GM18508 (cell line): ENCODE data around the gene GRM1.

Experiments used
- ATAC-seq: cut with Tn5 transposase; IDR thresholded peaks from one replicate; pipeline ENCODE4 v1.9.1; 2021; ENCODE audit warnings: moderate number of reproducible peaks; ENCODE audit not compliant: insufficient read depth, unreplicated experiment

Gene GRM1

DNA sequence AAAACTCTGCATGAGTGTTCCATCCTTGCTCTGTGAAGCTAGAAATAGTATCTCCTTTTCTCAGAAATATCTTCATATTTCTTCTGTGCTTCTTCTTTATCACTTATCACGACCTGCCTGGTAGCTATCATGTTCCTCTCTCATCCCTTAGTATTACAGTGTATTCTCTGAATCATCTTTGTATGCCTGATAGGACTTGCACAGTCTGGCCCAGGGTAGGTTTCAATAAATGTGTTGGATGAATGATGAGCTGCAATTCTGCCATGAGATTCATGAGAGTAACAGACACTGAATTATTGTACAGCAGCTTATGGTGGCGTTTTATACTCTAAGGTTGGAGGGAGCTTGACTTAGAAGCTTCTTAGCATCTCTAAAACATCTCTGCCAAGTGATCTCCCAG is 66.6 kb downstream of the GRM1 start:
- no peak for ATAC-seq

DNA sequence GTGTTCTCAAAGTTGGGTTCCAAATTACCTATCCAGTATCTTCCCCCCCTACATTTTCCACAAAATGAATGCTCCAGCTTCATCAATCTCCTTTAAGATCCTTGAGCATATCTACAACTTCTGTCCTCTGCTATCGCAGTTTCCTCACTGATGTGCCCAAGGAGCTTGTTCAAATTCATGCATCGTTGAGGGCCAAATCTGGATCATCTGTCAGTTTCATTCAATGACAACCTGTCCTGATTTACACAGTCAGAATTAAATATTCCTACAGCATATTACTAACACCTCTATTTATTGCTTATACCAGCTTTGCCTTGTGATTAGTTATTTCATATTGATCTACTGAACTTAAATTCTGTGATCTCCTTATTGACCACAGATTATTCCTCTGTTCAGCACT is 68.7 kb downstream of the GRM1 start:
- ATAC-seq = no peak

DNA sequence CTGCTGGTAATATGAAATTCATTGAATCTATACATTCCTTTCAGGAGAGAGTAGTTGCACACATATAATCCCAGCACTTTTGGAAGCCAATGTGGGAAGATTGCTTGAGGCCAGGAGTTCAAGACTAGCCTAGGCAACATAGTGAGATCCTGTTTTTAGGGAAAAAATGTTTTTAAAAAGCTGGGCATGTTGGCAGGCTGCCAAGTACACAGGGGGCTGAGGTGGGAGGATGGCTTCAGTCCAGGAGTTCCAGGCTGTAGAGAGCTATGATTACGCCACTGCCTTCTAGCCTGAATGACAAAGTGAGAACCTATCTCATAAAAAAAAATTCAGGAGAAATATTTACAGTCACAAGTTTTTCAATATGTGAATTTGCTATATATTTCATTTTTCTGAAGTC is 71.9 kb downstream of the GRM1 start:
- ATAC-seq = no peak

DNA sequence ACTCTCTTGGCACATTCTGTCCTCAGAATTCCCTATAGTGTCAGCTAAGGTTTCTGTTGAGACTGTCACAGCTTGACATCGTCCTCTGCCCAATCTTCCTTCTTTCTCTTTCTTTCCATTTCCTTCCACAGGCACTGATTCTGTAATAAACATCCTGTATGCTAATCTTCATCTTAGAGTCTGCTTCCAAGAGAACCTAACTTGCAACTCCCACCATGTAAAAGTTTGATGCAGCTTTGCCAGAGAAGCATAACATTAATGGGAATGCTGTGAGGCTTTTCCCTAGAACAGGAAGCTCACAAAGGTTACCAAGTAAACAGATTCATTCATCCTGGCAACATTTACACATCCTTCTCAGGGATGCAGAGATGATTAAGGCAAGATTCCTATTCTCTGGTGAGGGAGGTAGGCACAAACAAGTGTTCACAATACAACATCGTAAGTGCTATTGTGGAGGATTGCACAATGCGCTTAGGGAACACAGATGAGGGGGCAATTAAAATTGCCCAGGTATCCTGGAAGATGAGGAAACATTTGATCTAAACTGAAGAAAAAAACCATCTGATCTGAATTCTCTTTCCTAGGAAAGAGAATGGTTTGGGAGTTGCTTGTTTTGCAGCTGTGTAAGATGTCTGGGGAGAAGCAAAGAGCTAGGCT is 74.7 kb downstream of the GRM1 start:
- ATAC-seq = no peak

DNA sequence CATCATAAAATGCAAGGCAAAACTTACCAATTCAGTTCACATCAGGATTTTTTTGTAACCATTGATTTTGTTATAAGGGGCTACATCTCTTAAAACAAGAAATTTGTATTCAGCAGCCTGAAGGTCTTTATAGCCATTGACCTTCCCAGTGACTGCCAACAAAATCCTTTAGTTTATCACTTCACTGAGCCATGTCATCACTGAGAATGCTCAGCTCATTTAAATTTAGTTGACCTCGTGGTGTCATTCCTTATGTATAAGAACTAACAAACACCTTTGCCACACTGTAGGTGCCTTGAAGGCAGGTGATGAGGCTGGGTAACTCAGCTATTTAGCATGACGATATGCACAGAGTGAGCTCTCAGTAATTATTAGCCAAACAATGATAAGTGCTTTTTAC is 77.7 kb downstream of the GRM1 start:
- no peak for ATAC-seq

DNA sequence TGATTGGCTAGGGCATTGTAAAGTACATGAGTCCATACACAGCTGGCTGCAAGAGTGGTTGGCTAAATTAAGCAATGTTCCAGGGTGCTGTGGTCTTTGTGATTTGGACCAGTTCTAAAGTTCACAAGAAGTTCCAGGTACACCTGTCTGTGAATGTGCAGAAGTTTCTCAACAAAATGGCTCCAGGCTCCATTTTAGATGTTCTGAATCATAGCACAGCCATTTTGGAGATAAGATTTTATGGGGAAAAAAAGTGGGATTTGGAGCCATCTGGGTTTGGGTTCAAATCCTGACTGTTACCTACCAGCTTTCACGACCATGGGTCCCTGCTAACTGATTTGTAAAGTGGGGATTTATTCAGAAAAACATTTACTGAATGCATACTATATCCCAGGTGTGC is 82.1 kb downstream of the GRM1 start:
- no peak for ATAC-seq

DNA sequence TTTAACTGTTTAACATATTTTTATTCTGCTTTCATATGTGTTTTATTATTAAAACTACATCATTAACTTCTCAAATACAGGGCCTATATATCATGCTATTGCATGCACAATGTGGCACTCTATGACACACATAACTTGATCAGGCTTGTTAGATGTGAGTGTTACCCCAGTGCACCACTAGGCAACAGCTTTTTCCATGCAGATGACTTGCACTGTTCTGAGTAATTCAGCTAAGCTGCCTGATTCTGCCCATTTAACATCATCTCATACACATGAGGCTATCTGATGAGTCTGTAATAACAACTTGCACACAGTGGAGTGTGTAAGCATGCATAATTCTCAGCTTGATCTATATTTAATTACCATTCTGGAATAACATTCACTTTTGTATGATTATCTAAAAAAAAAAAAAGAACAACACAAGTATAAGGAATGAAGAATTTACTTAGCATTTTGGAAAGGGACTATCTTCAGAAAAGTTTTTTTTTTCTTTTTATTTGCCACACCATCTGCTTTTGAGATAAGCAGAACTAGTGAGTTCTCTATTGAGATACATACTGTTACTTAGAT is 83.1 kb downstream of the GRM1 start:
- no peak for ATAC-seq

DNA sequence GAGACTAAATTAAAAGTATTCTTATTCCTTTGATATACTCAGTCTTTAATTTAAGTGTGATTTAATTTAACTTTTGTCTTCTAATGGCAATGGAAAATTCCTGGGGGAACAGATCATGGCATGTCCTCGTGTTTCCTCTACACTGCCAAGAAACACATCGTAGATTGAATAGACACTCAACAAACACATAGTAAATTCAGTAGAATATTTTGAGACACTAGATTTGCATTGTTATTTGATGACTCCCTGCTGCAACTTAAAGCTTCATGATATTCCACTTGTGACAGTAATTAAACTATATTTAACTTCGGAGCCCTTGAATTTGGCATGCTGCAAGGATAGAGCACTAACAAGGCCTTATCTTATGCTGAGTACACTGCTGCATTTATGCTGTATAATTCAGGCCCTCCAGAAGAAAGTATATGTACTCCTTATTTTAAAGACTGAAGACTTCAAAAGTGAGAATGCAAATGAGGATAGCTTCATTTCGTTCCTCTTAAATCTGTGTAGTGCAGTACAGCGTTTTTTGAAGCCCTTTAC is 84.3 kb downstream of the GRM1 start:
- ATAC-seq = no peak

DNA sequence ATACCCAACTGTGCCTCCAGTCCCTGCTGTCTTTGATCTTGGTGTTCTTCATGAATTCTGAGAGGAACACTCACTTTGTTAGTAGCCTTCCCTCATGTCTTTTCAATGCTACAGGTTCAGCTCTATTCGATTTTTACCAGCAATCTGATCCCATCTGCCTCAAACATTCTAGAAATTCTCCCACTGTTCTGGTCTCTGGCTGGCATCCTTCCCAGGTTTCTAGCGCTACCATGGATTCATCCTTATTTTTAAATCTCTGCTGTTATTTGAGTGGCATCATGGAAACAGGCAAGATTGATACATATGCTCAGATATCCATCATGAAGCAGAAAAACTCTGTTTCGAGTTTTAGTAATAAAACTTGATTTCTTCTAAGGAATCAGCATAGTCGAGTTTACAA is 94.8 kb downstream of the GRM1 start:
- ATAC-seq = no peak

DNA sequence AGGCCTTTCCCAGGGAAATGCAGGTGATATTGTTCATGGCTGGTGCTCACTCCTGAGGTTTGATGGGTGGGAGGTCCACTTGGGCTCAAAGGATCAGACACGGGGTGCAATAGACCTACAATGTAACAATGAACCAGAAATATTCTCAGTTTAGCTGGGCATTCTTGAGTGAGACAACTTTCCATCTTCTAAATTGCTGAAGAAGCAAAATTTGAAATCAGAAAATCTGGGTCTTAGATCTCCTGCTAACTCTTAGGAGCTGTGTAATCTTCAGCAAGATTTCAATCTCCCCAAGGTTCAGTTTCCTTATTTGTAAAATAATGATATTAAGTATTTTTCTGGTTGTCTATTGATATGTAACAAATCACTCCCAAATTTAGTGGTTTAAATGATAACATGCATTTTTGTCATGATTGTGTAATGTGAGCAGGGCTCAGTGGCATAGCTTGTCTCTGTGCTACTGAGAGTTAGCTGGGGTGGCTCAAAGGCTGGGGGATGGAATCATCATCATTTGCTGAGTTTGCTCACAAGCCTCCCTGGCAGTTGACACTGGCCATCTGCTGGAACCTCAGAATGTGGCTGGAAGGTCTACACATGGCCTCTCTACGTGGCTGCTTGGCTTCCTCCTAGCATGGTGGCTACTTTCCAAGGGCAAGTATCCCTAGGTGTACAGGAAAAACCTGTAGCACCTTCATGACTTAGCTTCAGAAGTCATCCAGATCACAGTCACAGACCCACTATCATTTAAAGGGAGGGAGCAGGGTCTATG is 98.8 kb downstream of the GRM1 start:
- ATAC-seq = no peak

DNA sequence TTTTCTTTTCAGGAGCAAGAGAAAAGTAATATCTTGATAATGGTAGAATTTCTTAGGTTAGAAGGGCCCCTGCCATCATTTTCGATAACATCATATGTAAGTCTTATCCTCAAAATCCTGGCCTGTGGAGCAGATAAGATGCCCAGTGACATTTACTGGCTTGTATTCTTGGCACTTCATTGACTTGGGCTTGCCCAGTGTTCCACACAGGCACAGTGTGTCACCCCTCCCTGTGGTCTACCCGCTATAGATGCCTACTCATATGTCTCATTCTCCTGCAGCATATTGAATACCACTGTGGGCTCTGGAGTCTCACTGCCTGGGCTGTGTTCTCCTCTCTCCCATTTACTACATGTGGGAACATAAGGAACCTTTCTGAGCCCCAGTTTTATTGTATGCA is 105.0 kb downstream of the GRM1 start:
- no peak for ATAC-seq

DNA sequence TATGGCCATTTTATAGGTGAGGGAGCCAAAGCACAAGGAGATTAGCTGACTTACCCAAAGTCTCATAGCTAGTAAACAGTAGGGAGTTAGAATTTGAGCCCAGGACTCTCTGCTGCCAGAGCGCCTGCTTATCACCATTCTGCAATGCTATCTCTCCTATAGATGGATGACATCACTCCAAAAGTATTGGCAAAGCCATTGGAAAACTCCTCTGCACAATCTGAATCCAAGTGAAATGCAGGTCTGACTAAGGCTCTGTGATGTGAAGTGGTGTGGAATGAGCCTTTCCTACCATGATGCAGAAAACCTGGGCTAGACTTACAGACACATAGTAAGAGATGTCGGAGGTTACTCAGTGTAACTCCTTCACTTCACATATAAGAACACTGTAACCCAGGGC is 106.3 kb downstream of the GRM1 start:
- ATAC-seq = no peak

DNA sequence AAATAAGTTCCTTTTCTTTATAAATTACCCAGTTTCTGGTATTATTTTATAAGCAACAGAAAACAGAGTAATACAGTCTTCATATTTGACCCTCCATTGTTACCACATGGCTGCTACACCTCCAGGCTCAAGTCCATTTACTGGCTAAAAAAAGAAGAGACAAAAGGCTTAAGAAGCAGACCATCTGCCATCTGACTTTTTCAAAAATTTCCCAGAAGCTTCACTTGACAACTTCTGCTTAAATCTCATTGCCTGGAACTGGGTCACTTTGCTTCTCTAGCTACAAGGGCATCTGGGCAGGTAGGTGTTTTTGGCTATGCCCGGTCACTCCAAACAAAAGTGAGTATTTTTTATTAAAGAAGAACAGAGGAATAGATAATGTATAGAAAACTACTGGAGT is 118.0 kb downstream of the GRM1 start:
- ATAC-seq = no peak

DNA sequence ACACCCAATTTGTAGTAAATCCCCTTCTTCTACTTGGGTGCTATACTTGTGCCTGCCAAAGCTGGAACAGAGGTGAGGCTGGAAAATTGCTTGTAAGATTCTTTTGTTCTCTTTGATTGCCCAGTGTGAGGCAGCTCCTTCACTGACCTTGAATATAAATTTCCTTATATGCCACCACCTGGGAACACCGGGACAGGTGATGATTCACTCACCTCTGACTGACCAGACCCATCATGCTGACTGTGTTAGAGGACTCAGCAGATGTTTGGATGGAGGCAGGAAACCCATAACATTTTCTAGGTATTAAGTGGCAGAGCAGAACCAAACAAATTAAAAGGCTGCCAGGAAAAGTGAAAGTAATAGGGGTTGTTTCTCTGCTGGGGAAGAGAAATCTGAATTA is 120.9 kb downstream of the GRM1 start:
- no peak for ATAC-seq

DNA sequence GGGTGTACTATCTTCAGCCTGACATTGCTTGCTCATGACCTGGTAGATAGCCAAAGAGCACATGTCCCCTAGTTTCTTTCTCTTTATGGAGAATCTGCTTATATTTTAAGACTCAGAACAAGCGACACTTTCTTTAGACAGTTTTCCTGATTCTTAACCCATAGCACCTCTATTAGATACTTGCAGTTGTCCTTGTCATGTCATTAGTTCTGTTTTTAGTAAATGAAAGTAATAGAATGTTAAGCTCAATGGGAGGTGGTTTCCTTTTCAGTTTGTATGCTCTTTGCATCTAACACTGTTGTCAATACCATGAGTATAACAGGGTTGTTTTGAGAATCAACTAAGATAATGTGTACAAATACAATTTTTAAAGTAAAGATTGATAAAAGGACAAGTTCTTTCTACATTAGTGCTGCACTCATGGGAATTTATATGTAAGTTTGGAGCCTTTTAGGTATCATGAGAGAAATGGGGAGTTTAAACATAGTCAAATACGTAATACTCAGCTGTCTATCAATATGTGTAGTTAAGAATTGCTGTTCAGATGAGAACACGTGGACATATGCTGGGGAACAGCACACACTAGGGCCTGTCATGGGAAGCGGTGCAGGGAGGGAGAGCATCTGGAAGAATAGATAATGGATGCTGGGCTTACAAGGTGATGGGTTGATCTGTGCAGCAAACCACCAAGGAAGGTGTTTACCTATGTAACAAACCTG is 124.3 kb downstream of the GRM1 start:
- ATAC-seq = peak; percentile 99

DNA sequence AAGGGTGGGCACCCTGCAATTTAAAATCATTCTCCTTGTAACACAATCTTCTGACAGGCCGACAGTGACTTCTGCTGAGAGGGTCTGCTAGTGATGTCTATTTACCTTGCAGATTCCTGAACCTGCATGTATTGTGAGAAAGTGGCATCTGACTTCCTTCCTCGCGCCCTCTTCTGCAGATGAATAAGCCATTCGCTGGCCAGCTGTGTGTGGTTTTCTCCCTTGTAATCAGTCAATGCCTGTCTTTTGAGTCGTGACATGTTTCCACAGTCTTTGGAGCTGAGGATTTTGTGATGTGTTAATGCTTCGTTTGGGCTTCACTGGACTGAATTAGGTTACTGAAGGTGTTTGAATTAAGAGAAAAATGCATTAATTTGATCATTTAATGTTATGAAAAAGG is 125.3 kb downstream of the GRM1 start:
- ATAC-seq = no peak

DNA sequence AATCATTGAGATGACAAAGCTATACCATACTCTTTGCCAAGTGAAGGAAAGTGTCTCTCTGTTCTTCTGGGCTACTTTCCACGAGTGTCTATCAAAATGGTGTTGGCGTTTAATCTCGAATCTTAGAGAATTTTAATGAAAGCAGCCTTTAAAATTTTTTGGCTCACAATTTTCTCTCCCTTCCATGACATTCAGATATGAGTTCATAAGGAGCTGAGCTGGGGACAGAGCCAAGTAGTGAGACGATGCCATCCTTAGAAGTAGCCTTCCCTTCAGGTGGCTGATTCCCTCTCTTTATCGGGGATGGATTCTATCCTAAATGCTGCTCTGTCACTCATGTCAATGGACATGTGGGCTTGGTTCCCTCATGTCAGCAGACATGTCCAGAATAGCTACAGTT is 132.8 kb downstream of the GRM1 start:
- no peak for ATAC-seq

DNA sequence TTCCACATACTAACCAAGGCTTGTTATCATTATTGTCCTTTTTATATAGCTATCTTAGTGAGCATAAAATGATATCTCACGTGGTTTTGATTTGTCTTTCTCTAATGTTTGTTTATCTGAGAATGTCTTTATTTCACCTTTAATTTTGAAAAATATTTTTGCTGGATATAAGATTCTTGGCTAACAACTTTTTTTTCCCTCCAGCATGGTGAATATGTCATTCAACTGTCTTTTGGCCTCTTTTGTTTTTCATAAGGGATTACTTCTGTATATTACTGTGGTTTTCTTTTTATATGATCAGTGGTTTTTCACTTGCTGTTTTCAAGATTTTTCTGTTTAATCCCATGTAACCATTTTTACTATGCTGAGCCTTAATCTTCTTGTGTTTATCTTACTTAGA is 141.0 kb downstream of the GRM1 start:
- ATAC-seq = no peak

DNA sequence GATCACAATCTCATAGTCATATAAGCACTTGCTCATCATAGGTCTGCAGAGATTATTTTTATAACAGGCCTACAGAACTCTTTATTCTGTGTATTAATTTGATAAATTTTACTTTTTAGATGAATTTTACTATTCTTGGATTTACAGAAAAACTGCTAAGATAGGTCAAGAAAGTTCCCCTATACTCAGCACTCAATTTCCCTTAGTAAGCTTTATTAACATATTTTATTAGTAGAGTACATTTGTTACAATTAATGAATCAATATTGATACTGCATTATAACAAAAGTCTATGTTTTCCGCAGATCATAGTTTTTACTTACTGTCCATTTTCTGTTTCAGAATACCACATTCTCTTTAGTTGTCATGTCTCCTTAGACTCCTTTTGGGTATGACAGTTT is 148.9 kb downstream of the GRM1 start:
- no peak for ATAC-seq

DNA sequence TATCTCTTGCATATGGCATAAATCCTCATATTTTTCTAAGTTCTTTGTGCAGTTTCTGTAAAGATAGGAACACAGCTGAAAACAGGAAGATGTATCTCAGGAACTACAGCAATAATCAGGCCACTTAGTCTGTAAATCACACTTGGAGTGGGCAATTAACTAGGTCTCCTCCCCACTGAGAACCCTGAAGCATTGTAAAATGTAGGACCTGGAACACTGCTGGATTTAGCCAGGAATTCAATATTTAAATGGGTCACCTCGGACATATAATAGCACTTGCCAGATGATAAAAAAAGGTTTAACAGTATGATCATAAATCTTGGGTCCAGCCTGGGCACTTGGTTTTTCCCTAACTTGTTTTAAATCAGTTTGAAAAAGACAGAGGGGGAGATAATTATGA is 155.0 kb downstream of the GRM1 start:
- no peak for ATAC-seq

DNA sequence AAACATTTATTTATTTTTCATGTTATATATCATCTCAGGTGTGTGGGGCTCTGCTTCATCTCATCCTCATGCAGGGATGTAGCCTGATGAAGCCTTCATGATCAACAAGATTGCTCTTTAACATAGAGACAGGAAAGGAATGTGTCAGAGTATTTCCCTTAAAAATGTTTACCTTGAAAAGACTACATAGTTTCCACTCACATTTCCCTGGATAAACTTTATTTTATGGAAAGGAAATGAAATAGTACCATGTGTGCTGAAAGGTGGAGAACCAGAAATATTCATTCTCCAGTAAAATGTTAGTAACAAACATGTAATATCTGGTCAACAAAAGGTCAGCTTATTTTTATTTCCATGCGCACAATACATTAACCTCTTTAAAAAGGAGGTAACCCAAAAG is 155.8 kb downstream of the GRM1 start:
- ATAC-seq = no peak
